Uterus (tissue), 4 donors: ENCODE results near the gene NRXN2. TPM values are rescaled to one million over a fixed set of nuclear protein-coding genes. Genes with fewer than 3 reads are reported as not detected.

Experiments used
- DNase-seq, 2 donors: peaks; one replicate each; pipeline ENCODE4 v3.0.0-alpha.2; 2019 to 2020
- H3K27ac ChIP-seq, 2 donors: fragments of 200-600 bp; sonication (generic); 1 replicate in 1 of 2; 2 replicates in 1 of 2; pipeline ENCODE4 v1.5.1; 2016 to 2018
- H3K27me3 ChIP-seq, 2 donors: fragments of 200-600 bp; sonication (generic); one replicate each; pipeline ENCODE4 v1.5.1; 2018 to 2019; ENCODE audit warnings: control low read depth in 1 of 2
- H3K36me3 ChIP-seq, 2 donors: fragments of 200-600 bp; sonication (generic); one replicate each; pipeline ENCODE4 v1.5.1; 2019; ENCODE audit warnings: control low read depth in 1 of 2
- H3K4me1 ChIP-seq, 2 donors: fragments of 200-600 bp; sonication (generic); one replicate each; pipeline ENCODE4 v1.5.1; 2018 to 2019; ENCODE audit warnings: control low read depth in 1 of 2
- H3K4me3 ChIP-seq, 2 donors: fragments of 200-600 bp; sonication (generic); 1 replicate in 1 of 2; 2 replicates in 1 of 2; pipeline ENCODE4 v1.5.1; 2018 to 2019; ENCODE audit warnings: mild to moderate bottlenecking in 1 of 2
- H3K9me3 ChIP-seq, 2 donors: fragments of 200-600 bp; sonication (generic); one replicate each; pipeline ENCODE4 v1.5.1; 2019; ENCODE audit warnings: control low read depth in 1 of 2
- POLR2A ChIP-seq, 2 donors: fragments of 450-650 bp; IDR thresholded peaks; one replicate each; pipeline ENCODE4 v1.6.1; 2016; ENCODE audit warnings: antibody characterized with exemption in 2 of 2, mild to moderate bottlenecking in 1 of 2, moderate library complexity in 1 of 2
- intact Hi-C: fragments of 100-400 bp; cut with DNase I; formaldehyde crosslinking; loops from one replicate; pipeline ENCODE4 v1.15.1; 2023; ENCODE audit warnings: low total_unique reads
- total RNA-seq, 4 donors: library from RNA; depleted of rRNA in 3 of 4; stranded (reverse); fragments of >200 nt in 3 of 4; gene quantifications; one replicate each; pipeline versions ENCODE4 v1.1.0 to v1.2.4, GENCODE V29; 2014 to 2023
- TF ChIP-seq, protein P1 (sequence below), 4 experiments: fragments of 200-600 bp in 2 of 4; fragments of 450-650 bp in 2 of 4; sonication (generic) in 2 of 4; IDR thresholded peaks; one replicate each; pipeline ENCODE4 v1.5.1; 2016 to 2019; ENCODE audit warnings: antibody characterized with exemption in 4 of 4, mild to moderate bottlenecking in 2 of 4, moderate library complexity in 1 of 4
- donor health status: DM: yes; HTN: yes; CAD: no.

Gene NRXN2
- total RNA-seq, 4 donors from 2014 or later: 0.88 to 48.4 (median 12.6) TPM

GRCh38 chr11:64559351-64560138, 163.5 kb downstream of the NRXN2 start:
- Histone ChIP-seq H3K36me3 (no peaks in the 10 kb centered on the region), H3K9me3 (no peaks in the 10 kb centered on the region), H3K4me1 (peaks cover 4 to 9% of the 10 kb centered on the region in 2 donors), H3K27ac (no peak overlapping the region), H3K4me3 (no peak overlapping the region), H3K27me3 (no peaks in the 10 kb centered on the region)
- no peak for TF ChIP-seq POLR2A (IDR thresholded peaks at IDR 0.05)
- TF ChIP-seq, protein P1, sequence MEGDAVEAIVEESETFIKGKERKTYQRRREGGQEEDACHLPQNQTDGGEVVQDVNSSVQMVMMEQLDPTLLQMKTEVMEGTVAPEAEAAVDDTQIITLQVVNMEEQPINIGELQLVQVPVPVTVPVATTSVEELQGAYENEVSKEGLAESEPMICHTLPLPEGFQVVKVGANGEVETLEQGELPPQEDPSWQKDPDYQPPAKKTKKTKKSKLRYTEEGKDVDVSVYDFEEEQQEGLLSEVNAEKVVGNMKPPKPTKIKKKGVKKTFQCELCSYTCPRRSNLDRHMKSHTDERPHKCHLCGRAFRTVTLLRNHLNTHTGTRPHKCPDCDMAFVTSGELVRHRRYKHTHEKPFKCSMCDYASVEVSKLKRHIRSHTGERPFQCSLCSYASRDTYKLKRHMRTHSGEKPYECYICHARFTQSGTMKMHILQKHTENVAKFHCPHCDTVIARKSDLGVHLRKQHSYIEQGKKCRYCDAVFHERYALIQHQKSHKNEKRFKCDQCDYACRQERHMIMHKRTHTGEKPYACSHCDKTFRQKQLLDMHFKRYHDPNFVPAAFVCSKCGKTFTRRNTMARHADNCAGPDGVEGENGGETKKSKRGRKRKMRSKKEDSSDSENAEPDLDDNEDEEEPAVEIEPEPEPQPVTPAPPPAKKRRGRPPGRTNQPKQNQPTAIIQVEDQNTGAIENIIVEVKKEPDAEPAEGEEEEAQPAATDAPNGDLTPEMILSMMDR (IDR thresholded peaks at IDR 0.05): no peak
- intact Hi-C loops: no loop called here
- DNase-seq: no peak

DNA sequence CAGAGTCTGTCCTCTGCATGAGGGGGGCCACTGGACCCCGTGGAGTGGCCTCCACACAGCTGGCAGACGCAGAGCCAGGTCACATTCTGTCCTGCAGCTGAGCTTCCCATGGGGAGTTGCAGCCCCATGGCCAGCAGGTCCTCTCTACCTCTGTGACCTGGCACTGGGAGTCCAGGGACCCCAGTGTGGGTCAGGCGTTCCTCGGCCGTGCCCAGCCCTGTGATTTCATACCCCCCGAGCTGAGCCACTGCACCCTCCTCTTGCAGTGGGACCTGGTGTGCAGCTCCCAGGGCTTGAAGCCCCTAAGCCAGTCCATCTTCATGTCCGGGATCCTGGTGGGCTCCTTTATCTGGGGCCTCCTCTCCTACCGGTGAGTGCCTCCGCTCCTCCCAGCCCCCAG, 164.1 kb downstream of the NRXN2 start:
- no peaks in the 10 kb centered on the region for H3K27me3 ChIP-seq
- TF ChIP-seq, protein P1 (IDR thresholded peaks at IDR 0.05): no peak
- no peak for TF ChIP-seq POLR2A (IDR thresholded peaks at IDR 0.05)
- H3K36me3 ChIP-seq: no peaks in the 10 kb centered on the region
- intact Hi-C loops: no loop called here
- H3K4me1 ChIP-seq: peaks cover 11 to 16% of the 10 kb centered on the region in 2 donors
- no peaks in the 10 kb centered on the region for H3K9me3 ChIP-seq
- DNase-seq: no peak
- no peak overlapping the region for H3K27ac ChIP-seq
- no peak overlapping the region for H3K4me3 ChIP-seq

- no peaks in the 10 kb centered on the region for H3K27me3 ChIP-seq
- DNase-seq: no peak
- intact Hi-C loops: no loop called here
- H3K4me3 ChIP-seq: no peak overlapping the region
- no peak for TF ChIP-seq POLR2A (IDR thresholded peaks at IDR 0.05)
- TF ChIP-seq, protein P1 (IDR thresholded peaks at IDR 0.05): no peak
- no peaks in the 10 kb centered on the region for H3K36me3 ChIP-seq
- H3K27ac ChIP-seq: no peak overlapping the region
- no peaks in the 10 kb centered on the region for H3K9me3 ChIP-seq
- peaks cover 12 to 19% of the 10 kb centered on the region in 2 donors for H3K4me1 ChIP-seq
Measured at GRCh38 chr11:64558065-64558745, 164.8 kb downstream of the NRXN2 start.

DNA sequence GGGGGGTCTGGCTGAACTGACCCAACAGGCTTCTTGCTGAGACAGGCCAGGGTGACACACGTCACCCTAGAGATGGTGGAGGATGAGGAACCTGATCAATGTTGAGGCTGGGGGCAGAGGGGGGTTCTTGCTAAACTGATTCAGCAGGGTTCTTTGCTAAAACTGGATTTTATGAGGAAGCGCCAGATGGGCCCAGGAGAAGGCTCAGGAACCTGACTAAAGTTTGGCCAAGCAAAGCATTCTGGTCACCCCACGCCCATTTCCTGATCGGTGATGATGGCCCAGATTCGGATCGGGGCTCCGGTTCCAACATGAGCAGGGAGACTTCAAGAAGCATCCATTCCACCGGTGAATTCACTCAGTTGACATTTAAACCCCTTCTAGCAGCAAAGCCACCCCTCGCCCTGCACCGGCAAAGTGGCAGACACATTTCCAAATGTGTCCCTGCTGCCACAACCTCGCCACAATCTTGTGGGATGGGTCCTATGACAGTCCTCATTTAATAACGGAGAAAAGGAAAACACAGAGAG, 166.2 kb downstream of the NRXN2 start:
- intact Hi-C loops: no loop called here

More for the DNA sequence above, 166.2 kb downstream of the NRXN2 start:
- no peaks in the 10 kb centered on the region for H3K9me3 ChIP-seq
- no peaks in the 10 kb centered on the region for H3K36me3 ChIP-seq
- H3K4me3 ChIP-seq: no peak overlapping the region
- H3K27me3 ChIP-seq: no peaks in the 10 kb centered on the region
- peaks cover 12 to 19% of the 10 kb centered on the region in 2 donors for H3K4me1 ChIP-seq
- no peak overlapping the region for H3K27ac ChIP-seq
- no peak for DNase-seq
- TF ChIP-seq, protein P1 (IDR thresholded peaks at IDR 0.05): no peak
- TF ChIP-seq POLR2A (IDR thresholded peaks at IDR 0.05): no peak

Other genes starting within 250 kb of the NRXN2 start
- under 1 TPM in 2 of 4 donors, not detected in 2; 0.35 to 0.76 TPM for gene SLC22A11, start 167.3 kb downstream of the NRXN2 start, total RNA-seq
- gene SLC22A12, start 132.0 kb downstream of the NRXN2 start, total RNA-seq: not detected
- gene RASGRP2, start 20.9 kb upstream of the NRXN2 start, total RNA-seq: 10 to 100 TPM in 3 of 4 donors, 1 to 10 TPM in 1; 3.2 to 72.8 (median 23.3) TPM
- gene PYGM, start 36.8 kb upstream of the NRXN2 start, total RNA-seq: 10 to 100 TPM in 2 of 4 donors, 1 to 10 TPM in 2; 2.9 to 42.8 (median 11.4) TPM
- 100 to 1,000 TPM in 3 of 4 donors, 10 to 100 TPM in 1; 62.0 to 374 (median 219) TPM for gene SF1, start 55.3 kb upstream of the NRXN2 start, total RNA-seq
- gene MAP4K2, start 80.0 kb upstream of the NRXN2 start, total RNA-seq: 10 to 100 TPM; 10.2 to 49.1 (median 24.4) TPM
- 10 to 100 TPM in 2 of 4 donors, 1 to 10 TPM in 2; 3.8 to 26.2 (median 14.9) TPM for gene MEN1, start 87.4 kb upstream of the NRXN2 start, total RNA-seq
- gene CDC42BPG, start 121.5 kb upstream of the NRXN2 start, total RNA-seq: 1 to 10 TPM in 1 of 4 donors, under 1 TPM in 3; under 0.01 to 2.7 (median 0.30) TPM
- 10 to 100 TPM in 3 of 4 donors, 1 to 10 TPM in 1; 3.5 to 78.7 (median 36.9) TPM for gene EHD1, start 155.4 kb upstream of the NRXN2 start, total RNA-seq
- 10 to 100 TPM in 3 of 4 donors, 1 to 10 TPM in 1; 6.8 to 39.6 (median 18.4) TPM for gene ATG2A, start 194.0 kb upstream of the NRXN2 start, total RNA-seq
- 10 to 100 TPM in 2 of 4 donors, 1 to 10 TPM in 2; 6.7 to 23.4 (median 13.0) TPM for gene PPP2R5B, start 201.5 kb upstream of the NRXN2 start, total RNA-seq
- gene GPHA2, start 212.7 kb upstream of the NRXN2 start, total RNA-seq: not detected
- under 1 TPM in 1 of 4 donors, not detected in 3; under 0.01 TPM for gene MAJIN, start 248.9 kb upstream of the NRXN2 start, total RNA-seq